OCI-LY7 (cell line): ENCODE measurements around the gene MLLT10.

Experiments
- CTCF ChIP-seq: fragments of 200-600 bp; sonication (generic); conservative IDR thresholded peaks from 2 replicates; pipeline ENCODE4 v1.5.1; 2014; ENCODE audit warnings: mild to moderate bottlenecking, antibody characterized with exemption, low read length, moderate library complexity, mixed read lengths
- EZH2phosphoT487 ChIP-seq: fragments of 200-600 bp; sonication (generic); IDR thresholded peaks from 2 replicates; pipeline ENCODE4 v1.6.1; 2018; ENCODE audit warnings: low read depth, borderline replicate concordance, mild to moderate bottlenecking, mixed run types, antibody characterized with exemption, low read length, moderate library complexity, mixed read lengths

DNA sequence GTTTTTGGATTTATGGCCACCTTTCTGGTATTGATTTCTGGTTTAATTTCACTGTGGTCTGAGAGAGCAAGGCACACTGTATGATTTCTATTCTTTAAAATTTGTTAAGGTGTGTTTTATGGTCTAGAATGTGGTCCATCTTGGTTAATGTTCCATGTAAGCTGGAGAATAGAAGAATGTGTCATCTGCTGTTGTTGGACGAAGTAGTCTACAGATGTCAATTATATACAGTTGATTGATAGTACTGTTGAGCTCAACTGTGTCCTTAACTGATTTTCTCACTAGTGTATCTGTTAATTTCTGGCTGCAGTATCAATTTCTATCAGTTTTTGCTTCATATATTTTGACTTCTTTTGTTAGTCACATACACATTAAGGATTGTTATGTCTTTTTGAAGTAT lies 127.1 kb downstream of the MLLT10 start:
- TF ChIP-seq CTCF (no peak), EZH2phosphoT487 (no peak)
